Kidney glomerular epithelial cell (primary cell): ENCODE data around the gene LOXL1.

Source experiments
- DNase-seq: peaks from one replicate; lab custom pipeline; 2025; lab: John Stamatoyannopoulos, UW

Gene LOXL1

DNA sequence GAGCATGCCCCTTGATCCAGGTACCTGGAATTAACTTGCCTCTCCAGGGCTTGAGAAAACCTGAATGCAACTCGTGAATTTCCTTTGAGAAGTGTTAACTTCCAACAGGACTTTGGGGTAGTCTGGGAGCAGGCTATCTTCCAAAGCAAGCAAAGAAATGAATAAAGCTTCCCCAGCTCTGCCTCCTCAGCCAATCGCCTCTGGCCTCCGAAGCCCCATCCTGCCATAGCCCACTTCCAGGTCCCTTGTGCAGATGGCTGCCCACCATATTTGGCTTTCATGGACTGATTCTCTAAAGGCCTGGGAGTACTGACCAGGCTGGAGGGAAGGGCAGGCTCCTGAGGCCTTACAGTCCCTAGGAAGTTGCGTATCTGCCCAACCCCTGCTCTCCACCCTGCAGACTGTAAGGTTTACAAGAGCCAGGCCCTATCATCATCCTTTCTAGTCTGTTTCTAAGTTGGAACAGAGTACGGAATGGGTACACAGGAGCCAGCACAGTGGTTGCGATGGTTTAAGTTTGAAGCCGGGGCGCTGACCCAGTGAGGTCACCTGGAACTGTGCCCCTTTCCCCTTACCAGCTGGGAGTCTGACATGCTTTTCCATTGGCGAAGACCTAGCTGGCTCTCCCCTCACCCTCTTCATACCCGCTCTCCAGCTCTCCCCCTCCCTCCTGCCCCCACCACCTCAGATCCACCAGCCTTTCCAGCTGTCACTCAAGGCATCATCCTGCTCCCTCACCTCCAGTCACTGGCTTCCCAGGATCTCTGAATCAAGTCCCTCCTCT, 67.1 kb downstream of the LOXL1 start:
- no peak for DNase-seq

DNA sequence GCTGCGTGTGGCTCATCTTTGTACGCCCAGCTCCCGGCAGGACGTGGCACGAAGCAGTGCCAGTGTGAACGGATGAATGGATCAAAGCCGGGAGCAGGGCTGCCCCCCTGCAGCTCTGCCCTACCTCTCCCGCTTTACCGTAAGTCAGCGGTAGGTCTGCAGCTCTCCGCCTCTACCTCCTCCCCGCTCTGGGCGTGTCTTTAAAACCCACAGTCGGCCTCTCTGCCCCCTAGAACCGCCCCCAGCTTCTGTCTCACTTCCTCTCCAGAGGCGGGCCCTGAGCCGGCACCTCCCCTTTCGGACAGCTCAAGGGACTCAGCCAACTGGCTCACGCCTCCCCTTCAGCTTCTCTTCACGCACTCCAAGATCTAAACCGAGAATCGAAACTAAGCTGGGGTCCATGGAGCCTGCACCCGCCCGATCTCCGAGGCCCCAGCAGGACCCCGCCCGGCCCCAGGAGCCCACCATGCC, 68.2 kb downstream of the LOXL1 start, which contains the start of gene PML:
Gene PML (plus strand): TSS at position 304 of the 471 bp plus-strand sequence. CDS start 97 bp downstream, at position 401.
- DNase-seq = peak; percentile 98

DNA sequence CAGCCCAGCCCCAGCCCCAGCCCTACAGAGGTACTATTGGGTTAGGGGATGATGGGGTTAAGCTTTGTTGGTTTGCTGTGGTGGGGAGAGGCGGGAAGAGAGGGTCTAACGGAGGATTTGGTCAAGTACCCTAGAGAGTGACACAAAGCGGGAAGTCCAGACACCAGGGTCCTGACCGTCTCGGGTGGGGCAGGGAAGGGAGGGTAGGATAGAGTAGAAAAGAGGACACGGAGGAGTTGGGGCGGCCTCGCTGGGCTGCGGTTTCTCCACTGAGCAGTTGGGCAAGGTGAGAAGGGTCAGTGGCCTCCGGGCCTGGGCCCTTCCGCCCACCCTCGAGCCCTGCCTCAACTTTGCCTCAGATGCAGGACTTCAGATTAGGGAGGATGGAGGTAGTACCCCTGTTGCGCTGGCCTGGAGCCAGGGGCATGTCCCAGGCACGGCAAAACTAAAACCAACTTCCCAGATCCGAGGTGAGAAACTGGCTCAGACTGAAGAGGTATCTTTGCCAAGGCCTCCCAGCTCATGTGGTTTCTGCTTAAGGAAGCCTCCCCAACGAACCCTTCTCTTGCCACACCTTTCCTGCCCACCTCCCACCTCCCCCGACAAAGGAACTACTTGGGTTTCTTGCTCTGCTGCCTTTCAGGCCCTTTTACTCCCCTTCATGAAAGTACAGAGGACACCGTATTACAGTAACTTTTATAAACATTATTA, 68.8 kb downstream of the LOXL1 start:
- DNase-seq = peak; percentile 19

DNA sequence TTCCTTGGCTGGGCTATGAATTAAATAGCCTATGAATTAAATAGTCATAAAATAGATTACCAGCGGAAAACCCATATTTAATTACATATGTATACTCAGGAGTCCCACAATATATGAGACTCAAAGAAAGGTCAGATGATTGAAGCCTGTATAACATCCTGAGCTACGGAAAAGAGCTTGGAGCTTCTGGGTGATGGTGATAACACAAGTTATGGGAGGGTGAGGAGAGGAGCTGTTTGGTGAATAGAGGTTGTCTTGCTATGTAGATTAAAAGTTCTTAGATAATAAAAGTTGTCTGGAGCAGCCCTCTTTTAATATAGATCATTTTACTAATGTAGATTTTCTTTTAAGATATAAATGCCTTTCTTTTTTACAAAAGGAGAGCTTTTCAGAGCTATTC, 70.0 kb downstream of the LOXL1 start:
- DNase-seq = no peak

DNA sequence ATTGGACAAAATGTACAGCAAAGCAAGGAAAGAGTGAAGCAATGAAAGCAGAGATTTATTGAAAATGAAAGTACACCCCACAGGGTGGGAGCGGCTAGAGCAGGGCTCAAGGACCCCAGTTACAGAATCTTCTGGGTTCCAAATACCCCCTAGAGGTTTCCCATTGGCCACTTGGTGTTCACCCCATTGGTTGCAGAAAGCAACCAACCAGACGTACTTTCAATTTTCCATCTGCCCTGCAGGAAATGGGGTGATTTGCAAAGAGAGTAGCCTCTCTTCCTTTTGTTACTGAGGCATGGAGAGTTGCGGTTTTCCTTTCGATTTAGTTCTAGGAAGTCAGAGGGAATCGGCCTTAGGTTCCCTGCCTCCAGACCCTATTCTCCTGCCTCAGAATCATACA, 70.7 kb downstream of the LOXL1 start:
- peak; percentile 42 for DNase-seq

DNA sequence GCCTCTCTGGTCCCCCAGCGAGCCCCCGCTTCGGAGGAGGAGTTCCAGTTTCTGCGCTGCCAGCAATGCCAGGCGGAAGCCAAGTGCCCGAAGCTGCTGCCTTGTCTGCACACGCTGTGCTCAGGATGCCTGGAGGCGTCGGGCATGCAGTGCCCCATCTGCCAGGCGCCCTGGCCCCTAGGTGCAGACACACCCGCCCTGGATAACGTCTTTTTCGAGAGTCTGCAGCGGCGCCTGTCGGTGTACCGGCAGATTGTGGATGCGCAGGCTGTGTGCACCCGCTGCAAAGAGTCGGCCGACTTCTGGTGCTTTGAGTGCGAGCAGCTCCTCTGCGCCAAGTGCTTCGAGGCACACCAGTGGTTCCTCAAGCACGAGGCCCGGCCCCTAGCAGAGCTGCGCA, 71.7 kb downstream of the LOXL1 start:
- no peak for DNase-seq
